Stimulated activated CD4-positive, alpha-beta T cell treated with anti-CD3 and anti-CD28 coated beads, Interleukin-4, amount 100 ng/mL, for 1 hour (primary cell): ENCODE data around the gene COPE.
"Not testable (repeated sequence)": the region's sequence is repeated elsewhere in the genome, so short reads cannot be mapped to it uniquely, and the experiment has no call there.

Experiments used
- DNase-seq: peaks from one replicate; pipeline ENCODE4 v3.0.0-alpha.2; 2020

COPE gene

DNA sequence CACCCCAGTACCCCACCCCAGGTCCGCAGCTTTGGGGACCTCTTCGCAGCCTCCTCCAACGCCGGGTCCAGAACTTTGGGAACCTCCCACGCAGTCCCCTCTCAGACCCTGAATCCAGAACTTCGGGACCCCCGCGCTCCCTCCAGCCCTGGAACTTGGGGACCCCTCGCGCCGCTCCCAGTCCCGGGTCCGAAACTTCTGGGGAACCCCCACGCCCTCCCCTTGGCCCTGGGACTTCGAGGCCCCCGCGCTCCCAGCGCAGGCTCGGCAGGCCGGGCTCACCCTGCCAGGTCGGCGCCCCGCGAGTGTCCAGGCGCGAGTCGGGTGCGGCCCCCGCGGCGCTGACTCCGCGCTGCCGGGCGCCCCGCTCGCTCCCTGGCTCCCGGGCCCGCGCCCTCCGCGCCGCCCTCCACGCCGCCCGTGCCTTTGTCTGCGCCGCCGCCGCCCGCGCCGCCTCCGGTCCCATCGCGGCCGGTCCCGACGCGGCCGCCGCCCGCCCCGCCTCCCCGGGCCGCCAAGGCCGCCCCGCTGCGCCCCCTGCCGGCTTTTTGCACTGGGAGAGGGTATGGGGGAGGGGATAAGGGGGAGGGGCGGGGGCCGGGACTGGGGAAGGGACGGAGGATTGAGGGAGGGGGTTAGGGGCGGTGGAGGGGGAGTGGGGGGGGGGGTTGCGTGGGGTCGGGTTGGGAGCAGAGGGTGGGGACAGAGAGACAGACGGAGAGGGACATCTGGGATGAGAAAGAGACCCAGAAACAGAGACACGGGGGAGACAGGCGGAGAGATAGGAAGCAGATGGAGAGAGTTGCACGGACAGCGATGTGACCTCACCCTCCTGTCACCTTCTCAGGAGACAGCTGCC lies 21.8 kb upstream of the COPE start, which contains the start of gene HOMER3:
Gene HOMER3 (minus strand): TSS at position 449 of the 859 bp plus-strand sequence. CDS start 2,235 bp downstream, outside the sequence.
- peak; percentile 83 for DNase-seq

GRCh38 chr19:18939922-18940768 lies 21.0 kb upstream of the COPE start:
- DNase-seq: no peak

GRCh38 chr19:18939163-18939562 lies 20.0 kb upstream of the COPE start:
- no peak for DNase-seq

DNA sequence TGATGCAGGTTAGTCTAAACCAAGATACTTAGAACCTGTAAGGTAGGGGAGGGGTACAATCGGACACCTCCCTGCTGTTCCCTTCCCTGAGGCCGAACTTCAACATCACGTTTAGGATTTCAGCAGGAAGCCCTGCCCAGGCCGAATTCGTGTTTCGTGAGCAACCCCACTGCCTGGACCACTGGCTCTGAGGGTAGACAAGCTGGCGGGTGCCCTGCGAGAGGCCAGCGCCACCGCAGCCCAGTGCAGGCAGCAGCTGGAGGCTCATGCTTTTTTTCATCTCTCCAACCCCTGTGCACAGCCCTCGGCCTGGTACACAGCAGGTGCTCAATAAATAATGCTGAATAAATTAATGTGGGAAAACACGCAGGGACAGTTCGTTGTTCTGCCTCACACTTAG lies 14.1 kb upstream of the COPE start:
- no peak for DNase-seq

GRCh38 chr19:18932216-18932841 lies 13.1 kb upstream of the COPE start:
- peak; percentile 89 for DNase-seq

DNA sequence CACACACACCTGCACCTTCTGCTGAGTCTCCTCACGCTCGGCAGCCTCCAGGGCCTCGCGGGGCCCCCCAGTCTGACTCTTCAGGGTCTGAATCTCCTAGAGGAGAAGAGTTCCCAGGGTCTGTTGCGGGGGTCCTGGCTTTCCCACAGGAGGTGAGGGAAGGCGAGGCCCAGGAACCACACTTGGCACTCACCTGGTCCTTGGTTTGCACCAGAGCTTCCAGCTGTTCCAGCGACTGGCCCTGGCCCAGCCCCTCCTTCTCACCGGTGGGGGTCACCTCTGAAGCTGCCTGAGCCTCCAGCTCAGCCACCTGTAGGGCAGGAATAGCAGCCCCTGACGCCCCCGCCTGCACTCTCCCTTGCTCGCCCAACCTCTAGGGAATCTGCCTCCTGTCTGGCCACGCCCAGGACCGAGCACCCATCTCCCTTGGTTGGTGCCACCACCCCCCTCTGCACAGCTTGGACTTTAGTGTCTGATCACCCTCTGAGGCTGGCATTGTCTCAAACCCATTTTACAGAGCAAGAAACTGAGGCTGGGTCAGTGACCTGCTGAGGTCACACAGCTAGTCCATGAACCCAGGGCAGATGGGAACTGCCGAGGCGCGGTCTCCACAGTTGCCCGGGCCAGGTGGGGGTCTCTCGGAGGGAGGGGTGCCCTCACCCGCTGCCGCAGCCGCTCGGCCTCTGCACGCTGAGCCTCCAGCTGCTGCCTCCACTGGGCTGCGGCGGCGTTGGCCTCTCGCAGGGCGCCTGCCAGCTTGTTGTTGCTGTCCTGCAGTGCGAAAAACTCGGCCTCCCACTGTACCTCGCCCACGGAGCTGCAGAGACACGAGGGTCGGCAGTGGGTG lies 12.4 kb upstream of the COPE start:
- no peak for DNase-seq

DNA sequence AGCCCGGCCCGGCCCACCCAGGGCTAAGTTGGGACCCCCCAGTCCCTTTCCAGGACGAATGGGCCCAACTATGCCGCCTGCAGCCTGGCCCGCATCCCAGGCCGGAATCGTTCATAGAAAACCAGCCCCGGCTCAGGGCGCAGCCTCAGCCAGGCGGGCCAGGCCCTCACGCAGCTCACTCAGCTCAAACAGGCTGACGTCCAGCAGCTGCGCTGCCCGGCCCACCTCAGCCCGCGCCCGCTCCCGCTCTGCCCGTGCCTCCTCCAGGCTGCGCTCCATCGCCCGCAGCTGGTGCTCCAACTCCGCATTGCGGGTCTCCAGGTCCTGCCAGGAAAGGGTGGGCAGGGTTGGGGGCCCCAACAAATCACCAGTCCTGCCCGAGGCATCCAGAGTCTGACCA lies 10.1 kb upstream of the COPE start:
- DNase-seq: no peak

DNA sequence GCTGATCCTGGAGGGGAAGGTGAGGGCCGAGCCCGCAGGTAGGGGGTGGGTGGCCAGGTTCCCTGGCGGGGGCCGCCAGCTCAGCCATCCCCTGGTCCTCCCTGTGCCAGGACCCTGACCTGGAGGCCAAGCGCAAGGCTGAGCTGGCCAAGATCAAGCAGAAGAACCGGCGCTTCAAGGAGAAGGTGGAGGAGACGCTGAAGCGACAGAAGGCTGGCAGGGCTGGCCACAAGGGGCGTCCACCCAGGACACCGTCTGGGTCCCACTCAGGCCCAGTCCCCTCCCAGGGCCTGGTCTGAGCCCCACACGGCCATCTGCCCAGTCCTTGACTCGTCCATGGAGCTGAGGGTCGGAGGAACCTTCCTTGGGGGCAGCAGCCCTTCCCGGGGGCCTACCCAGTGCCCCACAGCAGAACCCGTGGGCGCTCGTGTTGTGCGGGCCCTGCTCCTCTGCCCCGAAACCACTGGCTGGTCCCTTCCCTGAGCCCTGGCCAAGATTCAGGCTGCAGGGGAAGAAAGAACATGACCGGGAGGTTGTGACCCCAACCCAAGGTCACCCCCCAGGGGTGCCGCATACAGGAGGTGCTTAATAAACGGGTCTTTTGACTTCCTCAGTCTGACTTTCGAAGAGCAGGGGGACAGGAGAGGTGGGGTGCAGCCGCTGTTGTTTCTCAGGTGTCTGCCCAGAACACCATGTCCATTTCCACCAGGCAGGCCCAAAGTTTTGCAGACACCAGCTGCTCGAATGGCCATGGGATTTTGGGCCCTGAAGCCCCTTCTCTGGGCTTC lies 9.0 kb upstream of the COPE start:
- no peak for DNase-seq

DNA sequence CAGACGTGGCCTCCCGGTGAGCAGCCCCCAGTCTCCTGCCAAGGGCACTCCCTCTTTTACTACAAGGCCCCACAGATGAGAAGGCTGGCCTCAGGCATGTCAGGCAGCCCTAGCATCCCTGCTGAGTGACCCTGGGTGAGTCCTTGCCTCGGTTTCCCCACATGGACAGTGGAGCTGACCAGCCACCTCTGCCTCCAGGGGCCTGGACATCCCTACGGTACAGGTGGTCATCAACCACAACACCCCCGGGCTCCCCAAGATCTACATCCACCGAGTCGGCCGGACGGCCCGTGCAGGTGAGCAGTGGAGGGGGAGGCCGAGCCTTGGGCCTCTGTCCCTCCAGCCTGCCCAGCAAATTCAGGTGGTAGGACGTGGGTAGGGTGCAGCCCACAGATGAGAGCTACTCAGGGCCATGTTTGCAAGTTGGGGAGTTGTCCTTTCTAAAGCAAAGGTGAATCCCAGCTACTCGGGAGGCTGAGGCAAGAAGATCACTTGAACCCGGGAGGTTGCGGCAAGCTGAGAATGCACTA lies 5.6 kb upstream of the COPE start:
- DNase-seq: no peak

DNA sequence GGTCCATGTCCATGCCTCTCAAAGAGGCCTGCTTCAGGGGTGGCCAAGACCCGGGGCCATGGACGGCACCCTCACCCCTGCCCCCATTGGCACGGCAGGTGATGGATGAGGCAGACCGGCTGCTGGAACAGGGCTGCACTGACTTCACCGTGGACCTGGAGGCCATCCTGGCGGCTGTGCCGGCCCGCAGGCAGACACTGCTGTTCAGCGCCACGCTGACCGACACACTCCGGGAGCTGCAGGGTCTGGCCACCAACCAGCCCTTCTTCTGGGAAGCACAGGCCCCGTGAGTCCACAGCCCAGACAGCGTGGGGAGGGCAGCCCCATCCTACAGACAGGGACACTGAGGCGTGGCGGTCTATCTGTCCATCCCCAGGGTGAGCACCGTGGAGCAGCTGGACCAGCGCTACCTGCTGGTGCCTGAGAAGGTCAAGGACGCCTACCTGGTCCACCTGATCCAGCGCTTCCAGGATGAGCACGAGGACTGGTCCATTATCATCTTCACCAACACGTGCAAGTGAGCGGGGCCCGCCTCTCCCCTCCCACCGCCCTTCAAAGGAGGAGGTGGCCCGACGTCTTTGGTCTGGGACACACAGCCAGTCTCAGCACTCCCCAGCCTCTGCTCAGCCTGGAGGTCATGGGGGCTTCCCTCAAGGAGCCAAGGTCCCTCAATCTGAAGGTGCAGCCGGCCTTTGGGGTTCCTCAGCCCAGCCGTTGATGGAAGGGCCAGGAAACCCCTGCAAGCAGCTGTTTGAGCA lies 3.2 kb upstream of the COPE start:
- DNase-seq: no peak

DNA sequence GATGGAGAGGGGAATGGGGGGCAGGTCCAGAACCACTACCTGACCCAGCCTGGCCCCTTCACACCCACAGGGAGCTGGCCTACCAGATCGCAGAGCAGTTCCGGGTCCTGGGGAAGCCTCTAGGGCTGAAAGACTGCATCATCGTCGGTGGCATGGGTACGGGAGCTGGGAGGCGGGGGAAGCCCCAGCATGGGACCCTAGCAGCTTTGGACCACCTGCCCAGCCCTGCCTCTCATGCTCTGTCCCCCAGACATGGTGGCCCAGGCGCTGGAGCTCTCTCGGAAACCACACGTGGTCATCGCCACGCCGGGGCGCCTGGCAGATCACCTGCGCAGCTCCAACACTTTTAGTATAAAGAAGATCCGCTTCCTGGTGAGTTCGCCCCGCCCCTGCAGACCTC lies 2.4 kb upstream of the COPE start:
- no peak for DNase-seq

DNA sequence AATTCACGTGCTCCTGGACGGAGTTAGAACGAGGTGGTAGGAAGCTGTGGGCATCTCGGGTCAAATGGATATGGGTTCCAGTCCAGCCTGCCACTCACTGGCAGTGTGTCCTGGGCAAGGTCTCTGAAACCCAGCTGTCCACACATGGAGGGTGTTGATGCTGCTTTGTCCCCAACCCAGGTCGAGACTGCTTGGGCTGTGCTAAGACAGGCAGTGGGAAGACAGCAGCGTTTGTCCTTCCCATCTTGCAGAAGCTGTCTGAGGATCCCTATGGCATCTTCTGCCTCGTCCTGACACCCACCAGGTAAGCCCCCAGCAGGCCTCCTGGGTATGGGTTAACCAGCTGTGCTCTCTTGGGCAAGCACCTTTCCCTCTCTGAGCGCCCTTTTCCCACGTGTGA lies 1.2 kb upstream of the COPE start:
- no peak for DNase-seq

DNA sequence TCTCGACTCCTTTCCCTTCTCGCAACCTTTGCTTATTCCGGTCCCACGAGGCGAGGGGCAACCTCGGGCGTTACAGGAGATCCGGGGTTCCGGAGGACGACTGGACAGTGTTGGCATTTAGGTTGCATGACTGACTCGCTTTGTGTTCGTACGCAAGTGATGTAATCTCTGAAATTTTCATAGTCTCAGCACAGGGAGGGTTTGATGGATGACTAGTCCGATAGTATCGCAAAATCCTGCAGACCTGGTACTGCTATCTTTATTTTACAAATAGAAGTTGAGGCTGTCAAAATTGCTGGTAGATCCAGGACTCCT lies 670 bp upstream of the COPE start:
- DNase-seq: no peak

- DNase-seq: not testable (repeated sequence)
Observed at GRCh38 chr19:18917593-18917992, 1.6 kb downstream of the COPE start.

DNA sequence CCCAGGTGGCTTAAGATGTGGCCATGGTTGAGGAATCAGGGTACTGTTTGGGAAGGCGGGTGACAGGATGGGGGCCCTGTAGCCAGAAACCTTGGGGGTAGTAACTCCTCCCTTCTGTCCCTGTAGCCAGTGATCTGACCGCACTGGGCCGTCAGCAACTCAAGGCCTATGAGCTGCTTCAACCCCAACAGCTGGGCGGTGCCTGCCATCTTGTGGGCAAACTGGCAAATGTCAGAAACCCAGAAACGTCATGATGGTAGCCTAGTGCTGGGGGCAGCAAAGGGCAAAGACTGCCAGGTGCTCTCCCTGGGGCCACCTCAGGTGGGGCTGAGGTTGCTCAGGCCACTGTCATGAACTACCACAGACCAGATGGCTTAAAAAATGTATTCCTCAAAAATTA lies 3.5 kb downstream of the COPE start:
- peak; percentile 32 for DNase-seq

- DNase-seq: no peak
Observed at GRCh38 chr19:18913466-18913865, 5.7 kb downstream of the COPE start.

- no peak for DNase-seq
Observed at GRCh38 chr19:18912933-18913332, 6.3 kb downstream of the COPE start.

- no peak for DNase-seq
Observed at GRCh38 chr19:18910801-18911436, 8.3 kb downstream of the COPE start.

- no peak for DNase-seq
Observed at GRCh38 chr19:18910010-18910409, 9.2 kb downstream of the COPE start.

GRCh38 chr19:18908917-18909619 lies 10.1 kb downstream of the COPE start:
- DNase-seq: no peak
